ENCODE data around the gene CD274.
A peak's percentile ranks its signal among the peaks of the same experiment; 100 is the strongest.
"Not testable (repeated sequence)": the region's sequence is repeated elsewhere in the genome, so short reads cannot be mapped to it uniquely, and the experiment has no call there.

Gene CD274

GRCh38 chr9:5438301-5439162, 11.8 kb upstream of the CD274 start:
- peak; percentile 78 for DNase-seq

- no peak for DNase-seq
These were observed 9.9 kb upstream of the CD274 start for GRCh38 chr9:5440426-5440825.

GRCh38 chr9:5441043-5441442, 9.3 kb upstream of the CD274 start:
- DNase-seq, result peak; percentile 74

GRCh38 chr9:5442400-5443011, 7.8 kb upstream of the CD274 start:
- peak; percentile 72 for DNase-seq

- peak; percentile 68 for DNase-seq
These were observed 6.5 kb upstream of the CD274 start for GRCh38 chr9:5443850-5444249.

GRCh38 chr9:5445096-5445495, 5.2 kb upstream of the CD274 start:
- DNase-seq, result not testable (repeated sequence)

GRCh38 chr9:5445886-5446285, 4.5 kb upstream of the CD274 start:
- DNase-seq, result peak; percentile 94

- DNase-seq, result peak; percentile 48
These were observed 3.7 kb upstream of the CD274 start for GRCh38 chr9:5446451-5447236.

GRCh38 chr9:5447337-5447736, 3.0 kb upstream of the CD274 start:
- no peak for DNase-seq

GRCh38 chr9:5448016-5448415, 2.3 kb upstream of the CD274 start:
- DNase-seq, result no peak

- DNase-seq, result no peak
These were observed 1.6 kb upstream of the CD274 start for GRCh38 chr9:5448461-5449435.

GRCh38 chr9:5449521-5450358, 602 bp upstream of the CD274 start:
- peak; percentile 84 for DNase-seq

GRCh38 chr9:5452286-5452609, 1.9 kb downstream of the CD274 start:
- peak; percentile 81 for DNase-seq

GRCh38 chr9:5453004-5453403, 2.7 kb downstream of the CD274 start:
- DNase-seq, result no peak

GRCh38 chr9:5453673-5454072, 3.3 kb downstream of the CD274 start:
- DNase-seq, result peak; percentile 32

- DNase-seq, result peak; percentile 90
These were observed 4.8 kb downstream of the CD274 start for GRCh38 chr9:5455181-5455580.

GRCh38 chr9:5459289-5459829, 9.0 kb downstream of the CD274 start:
- peak; percentile 97 for DNase-seq

- DNase-seq, result no peak
These were observed 9.8 kb downstream of the CD274 start for GRCh38 chr9:5460157-5460556.

GRCh38 chr9:5464831-5465330, 14.5 kb downstream of the CD274 start:
- DNase-seq, result peak; percentile 48

- peak; percentile 57 for DNase-seq
These were observed 15.7 kb downstream of the CD274 start for GRCh38 chr9:5466005-5466404.

GRCh38 chr9:5466766-5467165, 16.4 kb downstream of the CD274 start:
- DNase-seq, result peak; percentile 75

Data from inflammatory macrophage treated with lipopolysaccharide for 4 hours (primary cell).